Trophoblast cell (in vitro differentiated cells and primary cell): ENCODE data around the gene TNNT2.
A peak's percentile ranks its signal among the peaks of the same experiment; 100 is the strongest.

ENCODE experiments used
- DNase-seq, 2 donors: peaks; one replicate each; pipeline ENCODE4 v3.0.0-alpha.2; 2016
- H2AFZ ChIP-seq: 2 replicates; pipeline ENCODE4 v1.6.1; 2013; ENCODE audit warnings: low read length, moderate library complexity, mild to moderate bottlenecking; ENCODE audit not compliant: insufficient read depth, poor library complexity
- H2AK5ac ChIP-seq: 2 replicates; pipeline ENCODE4 v1.6.1; 2013; ENCODE audit warnings: mild to moderate bottlenecking, low read length
- H2BK120ac ChIP-seq: 2 replicates; pipeline ENCODE4 v1.6.1; 2013; ENCODE audit warnings: low read length, mild to moderate bottlenecking, moderate library complexity; ENCODE audit not compliant: insufficient read depth, poor library complexity
- H2BK12ac ChIP-seq: 2 replicates; pipeline ENCODE4 v1.6.1; 2013; ENCODE audit warnings: mild to moderate bottlenecking, low read length, moderate library complexity
- H2BK5ac ChIP-seq: 2 replicates; pipeline ENCODE4 v1.6.1; 2013; ENCODE audit warnings: low read length, low read depth, moderate library complexity, mild to moderate bottlenecking; ENCODE audit not compliant: poor library complexity
- H3K14ac ChIP-seq: 2 replicates; pipeline ENCODE4 v1.6.1; 2013; ENCODE audit warnings: mild to moderate bottlenecking, low read length
- H3K18ac ChIP-seq: 2 replicates; pipeline ENCODE4 v1.6.1; 2013; ENCODE audit warnings: mild to moderate bottlenecking, low read length
- H3K23ac ChIP-seq: 2 replicates; pipeline ENCODE4 v1.6.1; 2013; ENCODE audit warnings: low read length
- H3K27ac ChIP-seq: 2 replicates; pipeline ENCODE4 v1.5.1; 2013; ENCODE audit warnings: low read depth, mild to moderate bottlenecking, inconsistent platforms, low read length, moderate library complexity
- H3K27me3 ChIP-seq: 2 replicates; pipeline ENCODE4 v1.6.1; 2013; ENCODE audit warnings: inconsistent platforms, mild to moderate bottlenecking, low read length, moderate library complexity; ENCODE audit not compliant: insufficient read depth
- H3K36me3 ChIP-seq, 2 experiments: 1 replicate in 1 of 2; 2 replicates in 1 of 2; pipeline ENCODE4 v1.6.1; 2013; ENCODE audit warnings: low read length in 2 of 2, mild to moderate bottlenecking in 2 of 2, moderate library complexity in 1 of 2; ENCODE audit not compliant: insufficient read depth in 2 of 2, control insufficient read depth in 1 of 2
- H3K4ac ChIP-seq: 2 replicates; pipeline ENCODE4 v1.6.1; 2013; ENCODE audit warnings: low read depth, mild to moderate bottlenecking, low read length, moderate library complexity
- H3K4me1 ChIP-seq, 2 experiments: 1 replicate in 1 of 2; 2 replicates in 1 of 2; pipeline ENCODE4 v1.6.1; 2013; ENCODE audit warnings: low read length in 2 of 2, mild to moderate bottlenecking in 2 of 2, moderate library complexity in 1 of 2; ENCODE audit not compliant: insufficient read depth in 2 of 2, control insufficient read depth in 1 of 2
- H3K4me2 ChIP-seq: 2 replicates; pipeline ENCODE4 v1.6.1; 2013; ENCODE audit warnings: inconsistent platforms, mild to moderate bottlenecking, low read length, moderate library complexity
- H3K4me3 ChIP-seq: 2 replicates; pipeline ENCODE4 v1.5.1; 2013; ENCODE audit warnings: mild to moderate bottlenecking, low read depth, low read length, inconsistent platforms
- H3K79me1 ChIP-seq: one replicate; pipeline ENCODE4 v1.6.1; 2013; ENCODE audit warnings: low read length
- H3K79me2 ChIP-seq: 2 replicates; pipeline ENCODE4 v1.6.1; 2013; ENCODE audit warnings: low read length, mild to moderate bottlenecking; ENCODE audit not compliant: control insufficient read depth, insufficient read depth, poor library complexity
- H3K9ac ChIP-seq: 2 replicates; pipeline ENCODE4 v1.6.1; 2013; ENCODE audit warnings: mild to moderate bottlenecking, low read length
- H3K9me3 ChIP-seq: 2 replicates; pipeline ENCODE4 v1.6.1; 2013; ENCODE audit warnings: low read depth, mild to moderate bottlenecking, control low read depth, inconsistent platforms, low read length; ENCODE audit not compliant: insufficient read depth
- H4K12ac ChIP-seq: 2 replicates; pipeline ENCODE4 v1.6.1; 2013; ENCODE audit warnings: low read depth, mild to moderate bottlenecking, low read length, moderate library complexity
- H4K8ac ChIP-seq: 2 replicates; pipeline ENCODE4 v1.6.1; 2013; ENCODE audit warnings: low read depth, mild to moderate bottlenecking, low read length, moderate library complexity
- H4K91ac ChIP-seq: one replicate; pipeline ENCODE4 v1.6.1; 2013; ENCODE audit warnings: low read depth, mild to moderate bottlenecking, low read length, moderate library complexity
- WGBS: extraction: QIAGEN DNeasy Blood & Tissue Kit; methylation state at CpG from one replicate; pipeline ENCODE4 v1.1.7; 2013; ENCODE audit warnings: missing lambda C conversion rate; ENCODE audit not compliant: insufficient read length, insufficient coverage; ENCODE audit errors: extremely low coverage; 5-methylcytosine and 5-hydroxymethylcytosine counted together

TNNT2 gene

GRCh38 chr1:201363467-201363866, 14.0 kb downstream of the TNNT2 start:
- H3K14ac ChIP-seq, result no peak overlapping the region
- WGBS, result no CpG with 5 or more reads among the region's 8 CpGs
- H3K36me3 ChIP-seq, result no peaks in the 10 kb centered on the region
- peaks cover 8 to 9% of the 10 kb centered on the region in 2 experiments for H3K4me1 ChIP-seq
- H3K18ac ChIP-seq, result no peak overlapping the region
- H2BK5ac ChIP-seq, result no peak overlapping the region
- H3K4me2 ChIP-seq, result no peak overlapping the region
- no peak overlapping the region for H4K91ac ChIP-seq
- peaks cover 2% of the 10 kb centered on the region for H3K9me3 ChIP-seq
- no peaks in the 10 kb centered on the region for H3K79me1 ChIP-seq
- H3K4ac ChIP-seq, result no peak overlapping the region
- H4K12ac ChIP-seq, result no peak overlapping the region
- H3K27me3 ChIP-seq, result no peaks in the 10 kb centered on the region
- H3K23ac ChIP-seq, result no peak overlapping the region
- H2AK5ac ChIP-seq, result no peak overlapping the region
- DNase-seq, result no peak
- no peaks in the 10 kb centered on the region for H3K79me2 ChIP-seq
- no peak overlapping the region for H3K9ac ChIP-seq
- H2AFZ ChIP-seq, result no peak overlapping the region
- H2BK12ac ChIP-seq, result no peak overlapping the region
- H3K27ac ChIP-seq, result no peak overlapping the region
- H2BK120ac ChIP-seq, result no peak overlapping the region
- no peak overlapping the region for H4K8ac ChIP-seq
- no peak overlapping the region for H3K4me3 ChIP-seq

- no peak for DNase-seq
- Histone ChIP-seq H3K27ac (no peak overlapping the region), H4K12ac (no peak overlapping the region), H3K18ac (no peak overlapping the region), H3K4me3 (no peak overlapping the region), H3K27me3 (no peaks in the 10 kb centered on the region), H4K91ac (no peak overlapping the region), H3K4me1 (peaks cover 10 to 11% of the 10 kb centered on the region in 2 experiments), H3K4ac (no peak overlapping the region), H4K8ac (no peak overlapping the region), H3K9me3 (peaks cover 2% of the 10 kb centered on the region), H2BK120ac (no peak overlapping the region), H3K79me1 (no peaks in the 10 kb centered on the region), H2BK12ac (no peak overlapping the region), H2AFZ (no peak overlapping the region), H3K79me2 (no peaks in the 10 kb centered on the region), H3K9ac (no peak overlapping the region), H3K23ac (no peak overlapping the region), H3K36me3 (no peaks in the 10 kb centered on the region), H3K14ac (no peak overlapping the region), H2AK5ac (no peak overlapping the region), H2BK5ac (no peak overlapping the region), H3K4me2 (no peak overlapping the region)
- WGBS, result no CpG with 5 or more reads among the region's 3 CpGs
Observed at GRCh38 chr1:201362906-201363305, 14.6 kb downstream of the TNNT2 start.

GRCh38 chr1:201361652-201362504, 15.6 kb downstream of the TNNT2 start:
- no peak overlapping the region for H4K91ac ChIP-seq
- no peak overlapping the region for H3K9ac ChIP-seq
- H3K4me3 ChIP-seq, result no peak overlapping the region
- no peak overlapping the region for H3K4ac ChIP-seq
- peaks cover 2% of the 10 kb centered on the region for H3K9me3 ChIP-seq
- no peak overlapping the region for H2BK5ac ChIP-seq
- H4K8ac ChIP-seq, result no peak overlapping the region
- H2BK120ac ChIP-seq, result no peak overlapping the region
- no peak overlapping the region for H3K18ac ChIP-seq
- DNase-seq, result peak; percentile 28 to 70
- no peak overlapping the region for H2AFZ ChIP-seq
- H3K4me2 ChIP-seq, result no peak overlapping the region
- no peak overlapping the region for H3K27ac ChIP-seq
- no peaks in the 10 kb centered on the region for H3K36me3 ChIP-seq
- WGBS, result no CpG with 5 or more reads among the region's 10 CpGs
- no peaks in the 10 kb centered on the region for H3K79me2 ChIP-seq
- H4K12ac ChIP-seq, result no peak overlapping the region
- H3K23ac ChIP-seq, result no peak overlapping the region
- H2BK12ac ChIP-seq, result no peak overlapping the region
- H3K14ac ChIP-seq, result no peak overlapping the region
- H2AK5ac ChIP-seq, result no peak overlapping the region
- H3K27me3 ChIP-seq, result no peaks in the 10 kb centered on the region
- no peaks in the 10 kb centered on the region for H3K79me1 ChIP-seq
- peaks cover 10 to 11% of the 10 kb centered on the region in 2 experiments for H3K4me1 ChIP-seq

- no peak overlapping the region for H3K18ac ChIP-seq
- H3K4ac ChIP-seq, result no peak overlapping the region
- H4K91ac ChIP-seq, result no peak overlapping the region
- H3K4me1 ChIP-seq, result peaks cover 10 to 11% of the 10 kb centered on the region in 2 experiments
- no CpG with 5 or more reads among the region's 15 CpGs for WGBS
- H2BK120ac ChIP-seq, result no peak overlapping the region
- no peak overlapping the region for H2BK5ac ChIP-seq
- H3K79me1 ChIP-seq, result no peaks in the 10 kb centered on the region
- no peak overlapping the region for H2BK12ac ChIP-seq
- no peak overlapping the region for H3K23ac ChIP-seq
- no peak overlapping the region for H4K8ac ChIP-seq
- H3K9me3 ChIP-seq, result peaks cover 2% of the 10 kb centered on the region
- no peaks in the 10 kb centered on the region for H3K36me3 ChIP-seq
- H3K27ac ChIP-seq, result no peak overlapping the region
- H3K4me2 ChIP-seq, result no peak overlapping the region
- H3K27me3 ChIP-seq, result no peaks in the 10 kb centered on the region
- H2AK5ac ChIP-seq, result no peak overlapping the region
- H3K14ac ChIP-seq, result no peak overlapping the region
- no peaks in the 10 kb centered on the region for H3K79me2 ChIP-seq
- no peak overlapping the region for H3K4me3 ChIP-seq
- DNase-seq, result no peak
- H3K9ac ChIP-seq, result no peak overlapping the region
- no peak overlapping the region for H4K12ac ChIP-seq
- H2AFZ ChIP-seq, result no peak overlapping the region
Observed at GRCh38 chr1:201360901-201361651, 16.4 kb downstream of the TNNT2 start.
